ENCODE measurements around the gene ADGRL1.

GRCh38 chr19:14102102-14102696 is 103.8 kb downstream of the ADGRL1 start:
- TF ChIP-seq CTCF (IDR thresholded peaks at IDR 0.05) = no peak
- TF ChIP-seq POLR2A (IDR thresholded peaks at IDR 0.05) = no peak
- TF ChIP-seq POLR2AphosphoS5 (IDR thresholded peaks at IDR 0.05) = no peak
- no peak for TF ChIP-seq EP300 (IDR thresholded peaks at IDR 0.05)

All from stomach (tissue), 4 donors.